OCI-LY1 (cell line): Measurements from ENCODE around the gene PDE11A.

Experiments
- H2AFZ ChIP-seq: fragments of 200-600 bp; sonication (generic), shearing (Covaris generic); 2 replicates; pipeline ENCODE4 v1.6.0; 2014; ENCODE audit warnings: antibody characterized with exemption, mild to moderate bottlenecking, low read length
- H3F3A ChIP-seq: fragments of 200-600 bp; sonication (generic), shearing (Covaris generic); 2 replicates; pipeline ENCODE4 v1.6.0; 2014; ENCODE audit warnings: mild to moderate bottlenecking, antibody characterized with exemption, low read length, moderate library complexity; ENCODE audit not compliant: insufficient read depth
- H3K27ac ChIP-seq: fragments of 200-600 bp; sonication (generic); 2 replicates; pipeline ENCODE4 v1.5.1; 2014; ENCODE audit warnings: low read length, mixed run types, mild to moderate bottlenecking, low read depth; ENCODE audit not compliant: poor library complexity, severe bottlenecking
- H3K27me3 ChIP-seq: fragments of 200-600 bp; sonication (generic); 2 replicates; pipeline ENCODE4 v1.6.0; 2014; ENCODE audit warnings: antibody characterized with exemption, mild to moderate bottlenecking, low read length, moderate library complexity; ENCODE audit not compliant: insufficient read depth
- H3K36me3 ChIP-seq: fragments of 200-600 bp; sonication (generic); 2 replicates; pipeline ENCODE4 v1.6.1; 2014; ENCODE audit warnings: mild to moderate bottlenecking, antibody characterized with exemption, low read length, moderate library complexity, mixed read lengths; ENCODE audit not compliant: insufficient read depth
- H3K4me1 ChIP-seq: fragments of 200-600 bp; sonication (generic); 2 replicates; pipeline ENCODE4 v1.5.1; 2014; ENCODE audit warnings: mild to moderate bottlenecking, low read length, moderate library complexity; ENCODE audit not compliant: insufficient read depth, severe bottlenecking
- H3K4me2 ChIP-seq: fragments of 200-600 bp; sonication (generic), shearing (Covaris generic); 2 replicates; pipeline ENCODE4 v1.6.1; 2014; ENCODE audit warnings: low read length
- H3K4me3 ChIP-seq: fragments of 200-600 bp; sonication (generic); 2 replicates; pipeline ENCODE4 v1.5.1; 2014; ENCODE audit warnings: low read length, low read depth, mild to moderate bottlenecking, mixed read lengths; ENCODE audit not compliant: poor library complexity, severe bottlenecking
- H3K79me2 ChIP-seq: fragments of 200-600 bp; shearing (Covaris generic); 2 replicates; pipeline ENCODE4 v1.6.1; 2016; ENCODE audit warnings: mixed run types, low read length, mixed read lengths; ENCODE audit not compliant: insufficient read depth
- H3K9ac ChIP-seq: fragments of 200-600 bp; sonication (generic), shearing (Covaris generic); 2 replicates; pipeline ENCODE4 v1.6.1; 2014; ENCODE audit warnings: mild to moderate bottlenecking, low read length, mixed read lengths
- H3K9me2 ChIP-seq: fragments of 200-600 bp; sonication (generic), shearing (Covaris generic); 2 replicates; pipeline ENCODE4 v1.6.1; 2014; ENCODE audit warnings: low read depth, mild to moderate bottlenecking, low read length, mixed read lengths
- H3K9me3 ChIP-seq: fragments of 200-600 bp; shearing (Covaris generic); 2 replicates; pipeline ENCODE4 v1.6.1; 2014; ENCODE audit warnings: low read length, mixed read lengths
- H4K20me1 ChIP-seq: fragments of 200-600 bp; sonication (generic), shearing (Covaris generic); 2 replicates; pipeline ENCODE4 v1.6.0; 2016; ENCODE audit warnings: mild to moderate bottlenecking, low read length; ENCODE audit not compliant: insufficient read depth
- EZH2 ChIP-seq: fragments of 200-600 bp; sonication (generic), shearing (Covaris generic); IDR thresholded peaks from 2 replicates; pipeline ENCODE4 v1.8.0; 2017; ENCODE audit warnings: borderline replicate concordance, mixed run types, mild to moderate bottlenecking, antibody characterized with exemption, low read length, moderate library complexity, mixed read lengths
- TF ChIP-seq, protein P1 (sequence below): fragments of 200-600 bp; sonication (generic), shearing (Covaris generic); IDR thresholded peaks from 2 replicates; pipeline ENCODE4 v1.5.1; 2017; ENCODE audit warnings: mild to moderate bottlenecking, antibody characterized with exemption, low read length, moderate library complexity, mixed read lengths

The PDE11A gene

GRCh38 chr2:177989029-177989885 is 83.3 kb downstream of the PDE11A start:
- H3K4me3 ChIP-seq, result no peak overlapping the region
- H3K9ac ChIP-seq, result no peak overlapping the region
- no peaks in the 10 kb centered on the region for H3K9me2 ChIP-seq
- H3K27ac ChIP-seq, result no peak overlapping the region
- H3F3A ChIP-seq, result no peaks in the 10 kb centered on the region
- H3K36me3 ChIP-seq, result no peaks in the 10 kb centered on the region
- no peak overlapping the region for H2AFZ ChIP-seq
- no peak overlapping the region for H3K4me2 ChIP-seq
- TF ChIP-seq EZH2, result no peak
- TF ChIP-seq, protein P1, sequence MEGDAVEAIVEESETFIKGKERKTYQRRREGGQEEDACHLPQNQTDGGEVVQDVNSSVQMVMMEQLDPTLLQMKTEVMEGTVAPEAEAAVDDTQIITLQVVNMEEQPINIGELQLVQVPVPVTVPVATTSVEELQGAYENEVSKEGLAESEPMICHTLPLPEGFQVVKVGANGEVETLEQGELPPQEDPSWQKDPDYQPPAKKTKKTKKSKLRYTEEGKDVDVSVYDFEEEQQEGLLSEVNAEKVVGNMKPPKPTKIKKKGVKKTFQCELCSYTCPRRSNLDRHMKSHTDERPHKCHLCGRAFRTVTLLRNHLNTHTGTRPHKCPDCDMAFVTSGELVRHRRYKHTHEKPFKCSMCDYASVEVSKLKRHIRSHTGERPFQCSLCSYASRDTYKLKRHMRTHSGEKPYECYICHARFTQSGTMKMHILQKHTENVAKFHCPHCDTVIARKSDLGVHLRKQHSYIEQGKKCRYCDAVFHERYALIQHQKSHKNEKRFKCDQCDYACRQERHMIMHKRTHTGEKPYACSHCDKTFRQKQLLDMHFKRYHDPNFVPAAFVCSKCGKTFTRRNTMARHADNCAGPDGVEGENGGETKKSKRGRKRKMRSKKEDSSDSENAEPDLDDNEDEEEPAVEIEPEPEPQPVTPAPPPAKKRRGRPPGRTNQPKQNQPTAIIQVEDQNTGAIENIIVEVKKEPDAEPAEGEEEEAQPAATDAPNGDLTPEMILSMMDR, result no peak
- H4K20me1 ChIP-seq, result no peaks in the 10 kb centered on the region
- H3K4me1 ChIP-seq, result no peaks in the 10 kb centered on the region
- no peaks in the 10 kb centered on the region for H3K27me3 ChIP-seq
- H3K9me3 ChIP-seq, result no peaks in the 10 kb centered on the region
- H3K79me2 ChIP-seq, result no peaks in the 10 kb centered on the region

- Histone ChIP-seq H3F3A (no peaks in the 10 kb centered on the region), H3K4me3 (no peak overlapping the region), H3K4me2 (no peak overlapping the region), H3K4me1 (no peaks in the 10 kb centered on the region), H2AFZ (no peak overlapping the region), H3K9me2 (no peaks in the 10 kb centered on the region), H3K36me3 (no peaks in the 10 kb centered on the region), H4K20me1 (no peaks in the 10 kb centered on the region), H3K27ac (no peak overlapping the region), H3K27me3 (no peaks in the 10 kb centered on the region), H3K9ac (no peak overlapping the region), H3K79me2 (no peaks in the 10 kb centered on the region), H3K9me3 (no peaks in the 10 kb centered on the region)
- TF ChIP-seq EZH2, result no peak
- TF ChIP-seq, protein P1, result no peak
Measured at GRCh38 chr2:177984749-177985148, 87.8 kb downstream of the PDE11A start.

DNA sequence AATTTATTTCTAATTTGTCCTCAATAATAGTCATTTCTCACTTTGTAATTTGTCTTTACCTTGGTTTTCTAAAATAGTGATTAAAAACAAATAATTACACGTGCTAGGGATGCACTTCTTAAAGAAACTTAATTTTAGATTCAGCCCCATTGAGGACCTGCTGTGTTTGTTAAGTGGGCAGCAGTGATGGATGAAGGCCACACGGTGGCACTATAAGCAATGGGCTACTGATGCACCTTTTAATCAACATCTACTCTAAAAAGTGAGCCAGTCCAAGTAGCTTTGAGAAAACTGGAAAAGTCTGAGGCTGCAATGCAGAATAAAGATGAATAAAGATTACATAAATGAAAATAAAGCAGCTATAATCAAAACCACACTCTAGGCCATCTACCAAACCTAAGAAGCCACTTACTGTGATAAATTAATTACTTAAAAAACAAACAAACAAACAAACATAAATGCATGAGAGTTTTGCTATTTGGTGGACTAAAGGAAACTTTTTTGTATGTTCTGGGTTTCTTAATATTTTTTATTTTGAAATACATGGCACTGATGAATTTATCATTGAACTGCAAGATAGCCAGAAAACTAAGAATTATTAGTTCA is 89.3 kb downstream of the PDE11A start:
- no peak for TF ChIP-seq EZH2
- TF ChIP-seq, protein P1, result peak; percentile 90
- Histone ChIP-seq H3K9me3 (no peaks in the 10 kb centered on the region), H3K36me3 (no peaks in the 10 kb centered on the region), H3K27me3 (no peaks in the 10 kb centered on the region), H3K27ac (no peak overlapping the region), H3K79me2 (no peaks in the 10 kb centered on the region), H2AFZ (no peak overlapping the region), H3K9me2 (no peaks in the 10 kb centered on the region), H3F3A (no peaks in the 10 kb centered on the region), H3K9ac (no peak overlapping the region), H3K4me3 (no peak overlapping the region), H4K20me1 (no peaks in the 10 kb centered on the region), H3K4me1 (no peaks in the 10 kb centered on the region), H3K4me2 (no peak overlapping the region)
